Measurements from ENCODE around the gene CLINT1. TPM values are rescaled to one million over a fixed set of nuclear protein-coding genes. Genes with fewer than 3 reads are reported as not detected.

Gene CLINT1
- total RNA-seq, 1 donor from 2014 or later, result 72.4 TPM

DNA sequence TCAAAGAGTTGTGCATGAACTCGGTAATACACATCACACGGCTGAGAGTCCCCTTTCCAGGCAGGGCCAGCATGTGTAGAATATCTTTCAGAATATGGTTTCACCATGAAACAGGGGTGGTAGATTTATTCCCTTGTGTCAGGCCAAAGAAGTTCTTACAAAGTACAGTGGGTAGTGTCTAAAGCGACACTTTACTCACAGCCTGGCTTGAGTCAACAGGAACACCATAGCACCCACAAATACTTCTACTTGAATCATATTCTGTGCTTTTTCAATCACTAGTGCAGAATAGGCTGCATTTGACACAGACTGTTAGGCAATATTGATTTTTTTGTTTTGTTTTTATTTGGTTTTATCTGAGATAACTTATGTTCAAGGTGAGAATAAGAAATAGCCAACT lies 102.8 kb downstream of the CLINT1 start:
- Mint-ChIP-seq H3K9me3 (ENCODE audit: low read depth) (no peaks in the 10 kb centered on the region), H3K36me3 (ENCODE audit: low read depth) (peaks cover 20% of the 10 kb centered on the region)

GRCh38 chr5:157750320-157750719 lies 108.6 kb downstream of the CLINT1 start:
- Mint-ChIP-seq H3K4me3 (ENCODE audit: unreplicated experiment) (peak overlapping the region; percentile 15), H3K4me1 (ENCODE audit: low read depth) (peaks cover 37% of the 10 kb centered on the region), H3K9me3 (ENCODE audit: low read depth) (no peaks in the 10 kb centered on the region), H3K27ac (ENCODE audit: unreplicated experiment) (peak overlapping the region; percentile 96), H3K36me3 (ENCODE audit: low read depth) (peaks cover 10% of the 10 kb centered on the region), H3K27me3 (ENCODE audit: low read depth) (no peaks in the 10 kb centered on the region)
- DNase-seq (ENCODE audit: low spot score), result no peak
- TF ChIP-seq, protein P1, sequence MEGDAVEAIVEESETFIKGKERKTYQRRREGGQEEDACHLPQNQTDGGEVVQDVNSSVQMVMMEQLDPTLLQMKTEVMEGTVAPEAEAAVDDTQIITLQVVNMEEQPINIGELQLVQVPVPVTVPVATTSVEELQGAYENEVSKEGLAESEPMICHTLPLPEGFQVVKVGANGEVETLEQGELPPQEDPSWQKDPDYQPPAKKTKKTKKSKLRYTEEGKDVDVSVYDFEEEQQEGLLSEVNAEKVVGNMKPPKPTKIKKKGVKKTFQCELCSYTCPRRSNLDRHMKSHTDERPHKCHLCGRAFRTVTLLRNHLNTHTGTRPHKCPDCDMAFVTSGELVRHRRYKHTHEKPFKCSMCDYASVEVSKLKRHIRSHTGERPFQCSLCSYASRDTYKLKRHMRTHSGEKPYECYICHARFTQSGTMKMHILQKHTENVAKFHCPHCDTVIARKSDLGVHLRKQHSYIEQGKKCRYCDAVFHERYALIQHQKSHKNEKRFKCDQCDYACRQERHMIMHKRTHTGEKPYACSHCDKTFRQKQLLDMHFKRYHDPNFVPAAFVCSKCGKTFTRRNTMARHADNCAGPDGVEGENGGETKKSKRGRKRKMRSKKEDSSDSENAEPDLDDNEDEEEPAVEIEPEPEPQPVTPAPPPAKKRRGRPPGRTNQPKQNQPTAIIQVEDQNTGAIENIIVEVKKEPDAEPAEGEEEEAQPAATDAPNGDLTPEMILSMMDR (IDR thresholded peaks at IDR 0.05), result no peak

More for the DNA sequence above, 102.8 kb downstream of the CLINT1 start:
- Mint-ChIP-seq H3K4me1 (ENCODE audit: low read depth) (no peaks in the 10 kb centered on the region), H3K27me3 (ENCODE audit: low read depth) (no peaks in the 10 kb centered on the region), H3K4me3 (ENCODE audit: unreplicated experiment) (no peak overlapping the region), H3K27ac (ENCODE audit: unreplicated experiment) (no peak overlapping the region)
- TF ChIP-seq, protein P1 (IDR thresholded peaks at IDR 0.05), result no peak
- no peak for DNase-seq (ENCODE audit: low spot score)

DNA sequence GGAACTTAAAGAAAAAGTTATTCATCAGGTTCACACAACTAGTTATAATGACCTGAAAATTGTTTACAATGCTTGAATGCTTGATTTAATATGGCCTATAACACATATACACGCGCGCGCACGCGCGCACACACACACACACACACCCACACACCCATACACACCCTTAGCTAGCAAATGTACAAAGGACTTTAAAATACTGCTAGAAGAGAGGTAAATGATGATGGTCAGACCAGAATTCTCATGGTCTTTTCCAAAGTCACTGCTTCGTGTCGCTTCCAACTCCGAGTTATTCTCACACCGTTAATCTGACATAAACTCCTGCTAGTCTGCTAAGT lies 109.5 kb downstream of the CLINT1 start:
- TF ChIP-seq, protein P1 (IDR thresholded peaks at IDR 0.05), result no peak
- Mint-ChIP-seq H3K4me3 (ENCODE audit: unreplicated experiment) (no peak overlapping the region), H3K36me3 (ENCODE audit: low read depth) (peaks cover 6% of the 10 kb centered on the region), H3K4me1 (ENCODE audit: low read depth) (peaks cover 46% of the 10 kb centered on the region), H3K27me3 (ENCODE audit: low read depth) (no peaks in the 10 kb centered on the region), H3K27ac (ENCODE audit: unreplicated experiment) (peak overlapping the region; percentile 96), H3K9me3 (ENCODE audit: low read depth) (no peaks in the 10 kb centered on the region)
- DNase-seq (ENCODE audit: low spot score), result no peak

GRCh38 chr5:157748760-157749461 lies 110.0 kb downstream of the CLINT1 start:
- TF ChIP-seq, protein P1 (IDR thresholded peaks at IDR 0.05), result peak; percentile 57

DNA sequence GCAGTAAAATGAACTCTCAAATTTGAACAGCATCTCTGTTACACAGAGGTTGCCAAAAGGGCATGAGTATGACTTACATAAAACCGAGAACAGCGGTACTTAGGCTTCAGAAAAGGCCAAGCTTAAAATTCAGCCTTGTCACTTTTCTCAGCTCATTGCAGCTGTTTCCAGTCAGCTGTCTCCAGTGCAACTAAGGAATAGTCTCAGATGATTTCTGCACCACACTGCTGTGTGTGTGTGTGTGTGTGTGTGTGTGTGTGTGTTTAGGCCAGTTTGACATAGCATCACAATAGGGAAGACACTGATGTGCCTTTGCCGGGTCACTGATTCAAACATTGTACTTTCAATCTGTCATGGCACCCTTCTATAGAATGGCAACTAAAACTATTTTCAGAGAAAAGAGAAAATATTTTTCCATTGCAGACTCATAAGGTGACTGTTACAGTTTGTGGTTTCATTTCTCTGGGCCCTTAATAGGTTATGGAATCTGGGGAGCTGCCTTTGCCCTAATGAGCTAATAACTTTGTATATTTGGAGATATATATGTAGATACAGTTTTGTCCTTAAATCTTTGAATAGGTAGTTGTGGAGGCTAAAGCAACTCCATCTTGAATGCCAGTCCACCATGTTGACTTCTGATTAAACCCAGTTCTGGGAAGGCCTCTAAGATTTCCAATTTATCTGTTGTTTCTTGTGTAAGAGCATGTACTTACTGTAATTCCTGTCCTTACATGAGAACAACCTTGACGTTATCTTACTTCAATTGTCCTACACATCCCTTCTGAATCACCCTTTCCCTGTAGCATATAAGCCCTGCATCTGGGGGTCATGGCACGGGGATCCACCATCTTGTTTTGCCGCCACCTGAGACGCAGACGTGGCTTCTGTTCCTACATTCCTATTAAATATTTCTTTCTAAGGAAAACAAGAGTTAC lies 110.9 kb downstream of the CLINT1 start:
- TF ChIP-seq, protein P1 (IDR thresholded peaks at IDR 0.05), result no peak
- Mint-ChIP-seq H3K4me1 (ENCODE audit: low read depth) (peaks cover 51% of the 10 kb centered on the region), H3K27me3 (ENCODE audit: low read depth) (no peaks in the 10 kb centered on the region), H3K36me3 (ENCODE audit: low read depth) (peaks cover 3% of the 10 kb centered on the region), H3K9me3 (ENCODE audit: low read depth) (no peaks in the 10 kb centered on the region), H3K27ac (ENCODE audit: unreplicated experiment) (peak overlapping the region; percentile 91), H3K4me3 (ENCODE audit: unreplicated experiment) (no peak overlapping the region)
- no peak for DNase-seq (ENCODE audit: low spot score)

More at GRCh38 chr5:157748760-157749461, 110.0 kb downstream of the CLINT1 start:
- H3K27me3 Mint-ChIP-seq (ENCODE audit: low read depth), result no peaks in the 10 kb centered on the region
- peak overlapping the region; percentile 1 for H3K4me3 Mint-ChIP-seq (ENCODE audit: unreplicated experiment)
- DNase-seq (ENCODE audit: low spot score), result no peak
- no peaks in the 10 kb centered on the region for H3K9me3 Mint-ChIP-seq (ENCODE audit: low read depth)
- H3K36me3 Mint-ChIP-seq (ENCODE audit: low read depth), result peaks cover 6% of the 10 kb centered on the region
- H3K27ac Mint-ChIP-seq (ENCODE audit: unreplicated experiment), result peak overlapping the region; percentile 91
- peaks cover 49% of the 10 kb centered on the region for H3K4me1 Mint-ChIP-seq (ENCODE audit: low read depth)

Measured in chondrocyte (in vitro differentiated cells).